Caki2 (cell line): ENCODE data around the gene SYNDIG1. TPM values are rescaled to one million over a fixed set of nuclear protein-coding genes. Genes with fewer than 3 reads are reported as not detected.

Source experiments
- DNase-seq: peaks from one replicate; pipeline ENCODE4 v3.0.0-alpha.2; 2015; ENCODE audit warnings: low read depth
- in situ Hi-C: cut with HindIII; loops from 2 replicates; pipeline ENCODE4 v1.10.0; 2016; ENCODE audit warnings: low sequenced_read_pairs, low pct_unique_long_range_greater_than_20kb, mixed read lengths
- total RNA-seq: library from RNA; depleted of rRNA; stranded (reverse); fragments of >200 nt; shearing (Covaris generic); gene quantifications from 2 replicates; pipeline ENCODE4 v1.2.3, GENCODE V29; 2014; ENCODE audit warnings: low replicate concordance

Gene SYNDIG1
- total RNA-seq, 1 experiment from 2014 or later: 0.44 TPM

- in situ Hi-C loops: no loop called here
- DNase-seq: no peak
Measured at GRCh38 chr20:24586523-24586840, 117.1 kb downstream of the SYNDIG1 start.

GRCh38 chr20:24587384-24588046 is 118.1 kb downstream of the SYNDIG1 start:
- in situ Hi-C loops: no loop called here
- no peak for DNase-seq

GRCh38 chr20:24588047-24588635 is 118.7 kb downstream of the SYNDIG1 start:
- in situ Hi-C loops: no loop called here
- no peak for DNase-seq

- no peak for DNase-seq
- in situ Hi-C loops: no loop called here
Measured at GRCh38 chr20:24588725-24589340, 119.4 kb downstream of the SYNDIG1 start.

- DNase-seq: no peak
- in situ Hi-C loops: no loop called here
Measured at GRCh38 chr20:24589381-24589780, 120.0 kb downstream of the SYNDIG1 start.

- DNase-seq: no peak
- in situ Hi-C loops: no loop called here
Measured at GRCh38 chr20:24589815-24590177, 120.4 kb downstream of the SYNDIG1 start.

- in situ Hi-C loops: no loop called here
- no peak for DNase-seq
Measured at GRCh38 chr20:24590178-24590982, 121.0 kb downstream of the SYNDIG1 start.

- in situ Hi-C loops: no loop called here
- no peak for DNase-seq
Measured at GRCh38 chr20:24597051-24597450, 127.6 kb downstream of the SYNDIG1 start.

GRCh38 chr20:24598346-24598745 is 128.9 kb downstream of the SYNDIG1 start:
- in situ Hi-C loops: no loop called here
- DNase-seq: no peak

GRCh38 chr20:24598996-24599395 is 129.6 kb downstream of the SYNDIG1 start:
- DNase-seq: no peak
- in situ Hi-C loops: no loop called here

- no peak for DNase-seq
- in situ Hi-C loops: no loop called here
Measured at GRCh38 chr20:24600012-24600411, 130.6 kb downstream of the SYNDIG1 start.

- in situ Hi-C loops: no loop called here
- DNase-seq: no peak
Measured at GRCh38 chr20:24603454-24603853, 134.0 kb downstream of the SYNDIG1 start.

GRCh38 chr20:24604966-24605665 is 135.7 kb downstream of the SYNDIG1 start:
- in situ Hi-C loops: no loop called here
- no peak for DNase-seq

GRCh38 chr20:24605937-24606455 is 136.6 kb downstream of the SYNDIG1 start:
- DNase-seq: no peak
- in situ Hi-C loops: no loop called here

- no peak for DNase-seq
- in situ Hi-C loops: no loop called here
Measured at GRCh38 chr20:24607402-24607801, 138.0 kb downstream of the SYNDIG1 start.

- DNase-seq: no peak
- in situ Hi-C loops: no loop called here
Measured at GRCh38 chr20:24608926-24609667, 139.7 kb downstream of the SYNDIG1 start.

GRCh38 chr20:24609757-24610156 is 140.3 kb downstream of the SYNDIG1 start:
- no peak for DNase-seq
- in situ Hi-C loops: no loop called here
